Measurements from ENCODE around the gene TTC28.

TTC28 gene

GRCh38 chr22:28247667-28248363, 431.8 kb downstream of the TTC28 start:
- no peak overlapping the region for H3K4me3 ChIP-seq (ENCODE audit: low read length)
- H3K9ac ChIP-seq (ENCODE audit: low read length): no peak overlapping the region
- H3K27me3 ChIP-seq (ENCODE audit: control insufficient read depth, insufficient read depth, low read length): no peaks in the 10 kb centered on the region
- no peaks in the 10 kb centered on the region for H3K36me3 ChIP-seq (ENCODE audit: control insufficient read depth, insufficient read depth, low read length)
- no peaks in the 10 kb centered on the region for H3K9me3 ChIP-seq (ENCODE audit: control insufficient read depth, low read length)
- H3K4me1 ChIP-seq (ENCODE audit: control insufficient read depth, insufficient read depth, low read length): peaks cover 18% of the 10 kb centered on the region

- Histone ChIP-seq H3K4me1 (ENCODE audit: control insufficient read depth, insufficient read depth, low read length) (peaks cover 18% of the 10 kb centered on the region), H3K36me3 (ENCODE audit: control insufficient read depth, insufficient read depth, low read length) (no peaks in the 10 kb centered on the region), H3K9ac (ENCODE audit: low read length) (no peak overlapping the region), H3K9me3 (ENCODE audit: control insufficient read depth, low read length) (no peaks in the 10 kb centered on the region), H3K27me3 (ENCODE audit: control insufficient read depth, insufficient read depth, low read length) (no peaks in the 10 kb centered on the region), H3K4me3 (ENCODE audit: low read length) (no peak overlapping the region)
These were observed 432.5 kb downstream of the TTC28 start for GRCh38 chr22:28247136-28247535.

DNA sequence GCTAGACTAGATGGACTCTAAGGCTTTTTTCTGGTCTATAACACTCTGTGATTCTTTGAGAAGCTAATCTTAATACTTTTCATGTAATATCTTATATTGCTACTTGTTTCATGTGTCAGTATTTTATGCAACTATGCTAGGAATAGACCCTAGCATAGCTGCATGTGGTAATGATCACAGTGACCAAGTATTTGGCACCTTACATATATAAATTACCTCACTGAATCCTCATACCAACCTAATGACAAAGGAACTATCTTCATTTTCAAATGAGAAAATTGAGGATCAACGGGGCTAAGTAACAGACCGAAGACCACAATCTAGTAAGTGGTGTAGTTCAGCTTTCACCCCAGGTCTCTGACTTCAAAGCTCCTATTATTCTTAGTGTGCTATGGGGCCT, 433.2 kb downstream of the TTC28 start:
- Histone ChIP-seq H3K9ac (ENCODE audit: low read length) (no peak overlapping the region), H3K4me3 (ENCODE audit: low read length) (no peak overlapping the region), H3K36me3 (ENCODE audit: control insufficient read depth, insufficient read depth, low read length) (no peaks in the 10 kb centered on the region), H3K27me3 (ENCODE audit: control insufficient read depth, insufficient read depth, low read length) (no peaks in the 10 kb centered on the region), H3K4me1 (ENCODE audit: control insufficient read depth, insufficient read depth, low read length) (peaks cover 16% of the 10 kb centered on the region), H3K9me3 (ENCODE audit: control insufficient read depth, low read length) (no peaks in the 10 kb centered on the region)

- Histone ChIP-seq H3K9ac (ENCODE audit: low read length) (no peak overlapping the region), H3K4me3 (ENCODE audit: low read length) (no peak overlapping the region), H3K27me3 (ENCODE audit: control insufficient read depth, insufficient read depth, low read length) (no peaks in the 10 kb centered on the region), H3K4me1 (ENCODE audit: control insufficient read depth, insufficient read depth, low read length) (peaks cover 11% of the 10 kb centered on the region), H3K9me3 (ENCODE audit: control insufficient read depth, low read length) (no peaks in the 10 kb centered on the region), H3K36me3 (ENCODE audit: control insufficient read depth, insufficient read depth, low read length) (no peaks in the 10 kb centered on the region)
These were observed 433.9 kb downstream of the TTC28 start for GRCh38 chr22:28245579-28246224.

DNA sequence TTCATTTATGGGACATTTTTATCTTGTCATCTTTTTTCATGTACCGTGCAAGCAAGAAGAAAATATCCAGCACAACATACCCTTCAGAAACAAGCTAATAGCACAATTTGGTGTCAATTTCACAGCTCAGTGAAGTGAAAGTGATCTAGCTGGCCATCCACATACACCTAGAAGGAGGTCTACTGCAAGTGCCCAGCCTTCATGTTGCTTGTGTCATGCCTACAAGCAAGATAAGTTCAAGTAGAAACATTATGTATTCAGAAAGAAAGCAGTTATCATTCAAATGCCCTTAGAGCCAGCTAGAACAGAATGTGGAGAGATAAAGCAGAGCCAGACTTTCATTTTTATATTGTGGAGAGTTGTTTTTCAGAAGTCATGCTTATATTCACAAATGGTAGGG, 434.9 kb downstream of the TTC28 start:
- Histone ChIP-seq H3K4me3 (ENCODE audit: low read length) (no peak overlapping the region), H3K9ac (ENCODE audit: low read length) (no peak overlapping the region), H3K27me3 (ENCODE audit: control insufficient read depth, insufficient read depth, low read length) (no peaks in the 10 kb centered on the region), H3K36me3 (ENCODE audit: control insufficient read depth, insufficient read depth, low read length) (no peaks in the 10 kb centered on the region), H3K9me3 (ENCODE audit: control insufficient read depth, low read length) (no peaks in the 10 kb centered on the region), H3K4me1 (ENCODE audit: control insufficient read depth, insufficient read depth, low read length) (peaks cover 11% of the 10 kb centered on the region)

GRCh38 chr22:28243539-28243938, 436.1 kb downstream of the TTC28 start:
- Histone ChIP-seq H3K27me3 (ENCODE audit: control insufficient read depth, insufficient read depth, low read length) (no peaks in the 10 kb centered on the region), H3K4me3 (ENCODE audit: low read length) (no peak overlapping the region), H3K36me3 (ENCODE audit: control insufficient read depth, insufficient read depth, low read length) (no peaks in the 10 kb centered on the region), H3K9ac (ENCODE audit: low read length) (no peak overlapping the region), H3K9me3 (ENCODE audit: control insufficient read depth, low read length) (no peaks in the 10 kb centered on the region), H3K4me1 (ENCODE audit: control insufficient read depth, insufficient read depth, low read length) (peaks cover 9% of the 10 kb centered on the region)

DNA sequence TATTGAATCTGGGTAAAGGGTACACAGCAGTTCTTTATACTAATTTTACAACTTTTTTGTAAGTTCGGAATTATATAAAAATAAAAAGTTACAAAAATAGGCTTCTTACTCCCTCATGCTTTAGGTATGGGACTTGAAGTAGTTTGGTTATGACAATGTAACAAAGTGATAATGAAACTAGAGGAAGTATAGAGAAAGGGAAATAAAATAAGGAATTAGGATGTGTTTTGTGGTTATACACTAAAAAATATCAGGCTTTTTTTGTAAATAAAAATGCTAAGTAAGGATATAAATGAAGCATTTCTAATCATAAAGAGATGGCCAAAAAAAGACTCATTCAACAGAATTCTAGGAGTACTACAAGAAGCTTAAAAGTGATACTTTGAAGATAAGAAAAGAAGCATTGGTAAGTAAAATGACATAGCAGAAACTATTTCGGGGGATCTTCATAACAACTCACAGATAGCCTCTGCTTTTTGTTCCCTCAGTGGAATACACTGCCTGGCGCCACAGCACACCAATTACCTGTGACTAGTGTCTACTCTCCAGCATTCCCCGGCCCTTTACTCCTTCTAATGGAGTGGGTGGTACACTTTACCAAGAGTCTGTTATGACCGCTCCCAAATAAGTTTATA, 437.9 kb downstream of the TTC28 start:
- Histone ChIP-seq H3K4me1 (ENCODE audit: control insufficient read depth, insufficient read depth, low read length) (peaks cover 4% of the 10 kb centered on the region), H3K9ac (ENCODE audit: low read length) (no peak overlapping the region), H3K36me3 (ENCODE audit: control insufficient read depth, insufficient read depth, low read length) (no peaks in the 10 kb centered on the region), H3K9me3 (ENCODE audit: control insufficient read depth, low read length) (no peaks in the 10 kb centered on the region), H3K4me3 (ENCODE audit: low read length) (no peak overlapping the region), H3K27me3 (ENCODE audit: control insufficient read depth, insufficient read depth, low read length) (no peaks in the 10 kb centered on the region)

DNA sequence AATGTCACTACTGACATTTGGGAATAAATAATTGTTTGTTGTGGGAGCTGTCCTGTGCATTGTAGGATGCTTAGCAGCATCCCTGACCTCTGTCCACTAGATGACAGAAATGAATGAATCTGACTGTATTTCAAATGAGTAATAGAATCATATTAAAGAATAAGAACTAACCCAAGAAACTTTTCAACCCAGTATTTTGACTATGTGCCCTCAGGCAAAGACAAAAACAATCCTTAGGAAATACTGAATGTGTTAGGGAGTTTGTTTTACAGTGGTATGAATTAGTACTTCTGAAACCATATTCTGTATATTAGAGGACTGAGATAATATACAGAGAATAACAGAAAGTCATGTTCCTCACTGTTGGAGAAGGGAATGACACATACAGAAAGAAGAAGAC, 439.7 kb downstream of the TTC28 start:
- Histone ChIP-seq H3K4me3 (ENCODE audit: low read length) (no peak overlapping the region), H3K36me3 (ENCODE audit: control insufficient read depth, insufficient read depth, low read length) (no peaks in the 10 kb centered on the region), H3K9ac (ENCODE audit: low read length) (no peak overlapping the region)

DNA sequence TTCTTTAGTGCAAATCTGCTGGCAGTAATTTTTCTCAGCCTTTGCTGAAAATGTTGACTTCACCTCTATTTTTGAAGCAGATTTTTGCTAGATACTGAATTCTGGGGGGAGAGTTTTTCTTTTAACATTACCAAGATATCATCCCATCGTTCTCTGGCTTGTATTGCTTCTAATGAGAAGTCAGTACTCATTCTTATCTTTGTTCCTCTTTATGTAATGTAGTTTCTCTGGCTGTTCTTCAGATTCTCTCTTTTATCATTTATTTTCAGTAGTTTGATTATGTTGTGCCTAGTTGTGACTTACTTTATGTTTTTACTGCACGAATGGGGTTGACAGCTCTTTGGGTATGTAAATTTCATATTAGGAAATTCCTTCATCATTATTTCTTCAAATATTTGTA, 441.9 kb downstream of the TTC28 start:
- H3K27me3 ChIP-seq (ENCODE audit: control insufficient read depth, insufficient read depth, low read length): no peaks in the 10 kb centered on the region
- no peak overlapping the region for H3K4me3 ChIP-seq (ENCODE audit: low read length)
- no peaks in the 10 kb centered on the region for H3K9me3 ChIP-seq (ENCODE audit: control insufficient read depth, low read length)
- H3K4me1 ChIP-seq (ENCODE audit: control insufficient read depth, insufficient read depth, low read length): no peaks in the 10 kb centered on the region
- no peaks in the 10 kb centered on the region for H3K36me3 ChIP-seq (ENCODE audit: control insufficient read depth, insufficient read depth, low read length)
- H3K9ac ChIP-seq (ENCODE audit: low read length): no peak overlapping the region

More for the DNA sequence above, 439.7 kb downstream of the TTC28 start:
- Histone ChIP-seq H3K4me1 (ENCODE audit: control insufficient read depth, insufficient read depth, low read length) (peaks cover 4% of the 10 kb centered on the region), H3K27me3 (ENCODE audit: control insufficient read depth, insufficient read depth, low read length) (no peaks in the 10 kb centered on the region), H3K9me3 (ENCODE audit: control insufficient read depth, low read length) (no peaks in the 10 kb centered on the region)

DNA sequence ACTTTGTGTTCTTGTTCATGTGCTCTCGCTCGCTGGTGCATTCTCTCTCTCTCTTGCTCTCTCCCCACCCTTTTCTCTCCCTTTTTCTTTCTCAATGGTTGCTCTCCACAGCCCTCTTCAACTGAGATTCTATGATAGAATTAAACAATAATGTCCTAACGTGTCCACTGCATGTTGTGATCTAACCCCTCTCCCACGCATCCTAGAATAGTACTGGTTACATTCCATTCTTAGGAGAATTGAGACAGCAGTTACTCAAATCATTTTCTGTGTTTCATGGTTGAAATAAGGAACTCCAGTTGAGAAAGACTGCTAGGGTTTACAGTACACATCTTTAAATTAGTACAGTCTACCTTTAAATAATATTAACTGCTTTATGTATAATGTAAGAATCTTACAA, 442.5 kb downstream of the TTC28 start:
- no peak overlapping the region for H3K9ac ChIP-seq (ENCODE audit: low read length)
- no peaks in the 10 kb centered on the region for H3K4me1 ChIP-seq (ENCODE audit: control insufficient read depth, insufficient read depth, low read length)
- no peak overlapping the region for H3K4me3 ChIP-seq (ENCODE audit: low read length)
- H3K36me3 ChIP-seq (ENCODE audit: control insufficient read depth, insufficient read depth, low read length): no peaks in the 10 kb centered on the region
- H3K9me3 ChIP-seq (ENCODE audit: control insufficient read depth, low read length): no peaks in the 10 kb centered on the region
- H3K27me3 ChIP-seq (ENCODE audit: control insufficient read depth, insufficient read depth, low read length): no peaks in the 10 kb centered on the region

DNA sequence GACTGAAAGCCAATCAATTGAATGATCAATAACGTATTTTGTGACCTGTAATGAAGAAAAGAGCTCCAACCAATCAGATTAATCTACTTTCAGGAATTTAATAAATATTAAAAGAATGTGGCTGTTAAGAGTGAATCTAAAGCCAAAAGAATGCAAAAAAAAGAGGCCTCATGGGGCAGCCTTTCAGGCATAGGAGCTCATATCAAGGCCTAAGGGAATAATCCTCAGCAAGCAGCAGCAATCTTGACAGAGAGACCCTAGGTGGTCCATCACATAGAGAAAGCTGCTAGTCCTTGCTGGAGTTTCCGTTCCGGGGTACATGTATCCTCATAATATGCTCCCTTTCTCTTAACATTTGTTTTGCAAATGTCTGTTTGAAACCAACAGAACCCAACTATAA, 447.4 kb downstream of the TTC28 start:
- H3K27me3 ChIP-seq (ENCODE audit: control insufficient read depth, insufficient read depth, low read length): no peaks in the 10 kb centered on the region
- no peaks in the 10 kb centered on the region for H3K9me3 ChIP-seq (ENCODE audit: control insufficient read depth, low read length)
- H3K4me3 ChIP-seq (ENCODE audit: low read length): no peak overlapping the region
- H3K36me3 ChIP-seq (ENCODE audit: control insufficient read depth, insufficient read depth, low read length): no peaks in the 10 kb centered on the region
- no peaks in the 10 kb centered on the region for H3K4me1 ChIP-seq (ENCODE audit: control insufficient read depth, insufficient read depth, low read length)
- H3K9ac ChIP-seq (ENCODE audit: low read length): no peak overlapping the region

- Histone ChIP-seq H3K4me3 (ENCODE audit: low read length) (no peak overlapping the region), H3K36me3 (ENCODE audit: control insufficient read depth, insufficient read depth, low read length) (no peaks in the 10 kb centered on the region), H3K4me1 (ENCODE audit: control insufficient read depth, insufficient read depth, low read length) (no peaks in the 10 kb centered on the region), H3K9me3 (ENCODE audit: control insufficient read depth, low read length) (no peaks in the 10 kb centered on the region), H3K9ac (ENCODE audit: low read length) (no peak overlapping the region), H3K27me3 (ENCODE audit: control insufficient read depth, insufficient read depth, low read length) (no peaks in the 10 kb centered on the region)
These were observed 448.2 kb downstream of the TTC28 start for GRCh38 chr22:28231441-28231840.
